GM23248 (cell line): Measurements from ENCODE around the gene ADCY2. TPM values are rescaled to one million over a fixed set of nuclear protein-coding genes. Genes with fewer than 3 reads are reported as not detected.
A peak's percentile ranks its signal among the peaks of the same experiment; 100 is the strongest.

ENCODE experiments used
- DNase-seq: peaks from one replicate; pipeline ENCODE4 v3.0.0-alpha.2; 2015
- H2AFZ ChIP-seq: fragments of 200-600 bp; sonication (generic); 2 replicates; pipeline ENCODE4 v1.6.1; 2016; ENCODE audit warnings: antibody characterized with exemption
- H3F3A ChIP-seq: fragments of 200-600 bp; sonication (generic); 2 replicates; pipeline ENCODE4 v1.6.1; 2016; ENCODE audit warnings: mild to moderate bottlenecking, antibody characterized with exemption, mixed run types; ENCODE audit not compliant: insufficient read depth
- H3K27ac ChIP-seq: fragments of 200-600 bp; sonication (generic); 2 replicates; pipeline ENCODE4 v1.5.1; 2016; ENCODE audit warnings: mild to moderate bottlenecking
- H3K27me3 ChIP-seq: fragments of 200-600 bp; sonication (generic); replicated peaks from 2 replicates; pipeline ENCODE4 v1.6.1; 2016; ENCODE audit warnings: mild to moderate bottlenecking; ENCODE audit not compliant: insufficient read depth
- H3K36me3 ChIP-seq: fragments of 200-600 bp; sonication (generic); 2 replicates; pipeline ENCODE4 v1.6.1; 2016; ENCODE audit warnings: low read depth, mild to moderate bottlenecking
- H3K4me1 ChIP-seq: fragments of 200-600 bp; sonication (generic); 2 replicates; pipeline ENCODE4 v1.6.1; 2016; ENCODE audit warnings: mild to moderate bottlenecking; ENCODE audit not compliant: insufficient read depth
- H3K4me2 ChIP-seq: fragments of 200-600 bp; sonication (generic); one replicate; pipeline ENCODE4 v1.6.1; 2016; ENCODE audit warnings: mild to moderate bottlenecking; ENCODE audit not compliant: unreplicated experiment
- H3K4me3 ChIP-seq: fragments of 200-600 bp; sonication (generic); 2 replicates; pipeline ENCODE4 v1.5.1; 2016; ENCODE audit warnings: mild to moderate bottlenecking
- H3K79me2 ChIP-seq: fragments of 200-600 bp; sonication (generic); 2 replicates; pipeline ENCODE4 v1.6.1; 2016; ENCODE audit warnings: mild to moderate bottlenecking; ENCODE audit not compliant: insufficient read depth
- H3K9ac ChIP-seq: fragments of 200-600 bp; sonication (generic); 2 replicates; pipeline ENCODE4 v1.6.1; 2016; ENCODE audit warnings: mild to moderate bottlenecking
- H3K9me2 ChIP-seq: fragments of 200-600 bp; sonication (generic); 2 replicates; pipeline ENCODE4 v1.6.1; 2016; ENCODE audit warnings: mixed run types, mild to moderate bottlenecking, moderate library complexity; ENCODE audit not compliant: insufficient read depth
- H3K9me3 ChIP-seq: fragments of 200-600 bp; sonication (generic); one replicate; pipeline ENCODE4 v1.6.1; 2017; ENCODE audit warnings: low read depth
- H4K20me1 ChIP-seq: fragments of 200-600 bp; sonication (generic); 2 replicates; pipeline ENCODE4 v1.6.0; 2016; ENCODE audit not compliant: insufficient read depth
- EZH2 ChIP-seq: fragments of 200-600 bp; sonication (generic); IDR thresholded peaks from 2 replicates; pipeline ENCODE4 v1.6.1; 2018; ENCODE audit warnings: antibody characterized with exemption, mild to moderate bottlenecking; ENCODE audit not compliant: insufficient read depth, poor library complexity, severe bottlenecking
- EZH2phosphoT487 ChIP-seq: fragments of 200-600 bp; sonication (generic); IDR thresholded peaks from 2 replicates; pipeline ENCODE4 v1.6.1; 2018; ENCODE audit warnings: antibody characterized with exemption, moderate library complexity, mild to moderate bottlenecking, low read depth; ENCODE audit not compliant: insufficient read depth
- WGBS, 2 experiments: methylation state at CpG; one replicate each; pipeline ENCODE4 v1.1.6; 2015 to 2017; ENCODE audit warnings: low lambda C conversion rate in 2 of 2, low coverage in 1 of 2; ENCODE audit errors: missing lambda C conversion rate in 2 of 2; 5-methylcytosine and 5-hydroxymethylcytosine counted together
- in situ Hi-C: fragments of 300-500 bp; cut with MboI; formaldehyde crosslinking; loops from 2 replicates; pipeline ENCODE4 v1.15.0; 2020
- polyA plus RNA-seq: library from polyadenylated mRNA; unstranded; fragments of >200 nt; fragmentation: Nextera tagmentation; extraction: Ambion mirVana; gene quantifications from 2 replicates; pipeline ENCODE4 v1.2.1, GENCODE V29; 2016
- total RNA-seq: library from RNA; depleted of rRNA; stranded (reverse); fragments of >200 nt; shearing (Covaris generic); gene quantifications from 2 replicates; pipeline ENCODE4 v1.2.3, GENCODE V29; 2014

The ADCY2 gene
- total and polyA plus RNA-seq, 2 experiments from 2014 or later = 0.11 TPM; not detected in 1

DNA sequence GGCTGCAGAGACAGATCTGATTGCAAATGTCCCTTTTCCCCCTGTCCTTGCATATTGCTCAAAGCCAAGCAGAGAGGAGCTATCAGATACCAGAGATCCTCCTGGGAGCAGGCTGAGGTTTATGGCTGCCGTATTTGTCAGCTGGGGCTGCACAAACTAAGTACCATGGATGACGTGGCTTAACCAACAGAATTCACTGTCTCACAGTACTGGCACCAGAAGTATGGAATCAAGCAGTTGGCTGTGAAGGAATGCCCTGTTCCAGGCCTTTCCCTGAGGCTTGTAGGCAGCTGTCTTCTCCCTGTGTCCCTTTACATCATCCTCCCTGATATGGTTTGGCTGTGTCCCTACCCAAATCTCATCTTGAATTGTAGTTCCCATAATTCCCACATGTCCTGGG, 452.4 kb downstream of the ADCY2 start:
- Histone ChIP-seq H2AFZ (no peak overlapping the region), H3K36me3 (no peaks in the 10 kb centered on the region), H3K4me1 (no peaks in the 10 kb centered on the region), H3F3A (no peaks in the 10 kb centered on the region), H3K9ac (no peak overlapping the region), H3K27ac (no peak overlapping the region), H4K20me1 (no peaks in the 10 kb centered on the region), H3K9me2 (no peaks in the 10 kb centered on the region), H3K4me2 (no peak overlapping the region), H3K4me3 (no peak overlapping the region), H3K27me3 (peaks cover 27% of the 10 kb centered on the region), H3K9me3 (no peaks in the 10 kb centered on the region), H3K79me2 (no peaks in the 10 kb centered on the region)
- in situ Hi-C loops = no loop called here
- TF ChIP-seq EZH2 (no peak), EZH2phosphoT487 (no peak)
- no peak for DNase-seq
- 85 to 100% methylated on average over 2 of the region's 2 CpGs for WGBS, 2 experiments

DNA sequence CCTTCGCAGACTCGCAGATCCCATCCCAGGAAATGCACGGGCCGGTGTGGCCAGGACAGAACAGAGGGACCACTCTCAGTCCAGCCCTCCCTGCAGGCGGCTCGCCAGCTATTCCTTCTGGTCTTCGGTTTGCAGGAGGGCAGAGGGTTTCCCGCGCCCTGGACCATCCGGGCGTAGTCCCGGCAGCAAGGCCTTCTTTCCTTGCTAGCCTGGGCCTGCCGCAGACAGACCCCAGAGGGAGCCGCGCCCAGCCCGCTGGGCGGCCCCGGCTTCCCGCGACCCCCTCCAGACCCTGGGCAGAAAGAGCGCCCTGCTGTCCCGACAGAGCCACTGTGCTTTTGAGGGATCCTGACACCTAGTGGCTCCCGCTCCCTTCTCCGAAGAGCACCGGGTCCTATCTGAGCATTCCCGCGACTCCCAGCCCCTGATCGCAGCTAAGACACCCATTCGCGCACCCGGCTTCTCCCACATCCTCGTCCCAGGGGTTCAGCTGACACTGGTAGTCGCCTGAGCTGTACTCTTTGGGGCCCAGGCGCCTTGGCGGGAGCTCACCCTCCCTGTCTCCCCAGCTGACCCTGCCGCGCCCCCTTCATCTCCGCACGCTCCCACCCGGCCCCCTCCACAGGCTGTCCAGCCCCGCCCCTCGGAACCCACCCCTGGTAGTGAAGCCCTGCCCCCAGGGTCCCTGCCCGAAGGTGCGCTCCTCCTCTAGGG, 453.9 kb downstream of the ADCY2 start:
- no peaks in the 10 kb centered on the region for H3K79me2 ChIP-seq
- H3K27me3 ChIP-seq = peaks cover 20% of the 10 kb centered on the region
- H2AFZ ChIP-seq = no peak overlapping the region
- peak; percentile 18 for DNase-seq
- H3K27ac ChIP-seq = no peak overlapping the region
- no peak overlapping the region for H3K4me3 ChIP-seq
- no peaks in the 10 kb centered on the region for H4K20me1 ChIP-seq
- TF ChIP-seq EZH2 = peak; percentile 73
- no peak for TF ChIP-seq EZH2phosphoT487
- in situ Hi-C loops = no loop called here
- H3K4me1 ChIP-seq = no peaks in the 10 kb centered on the region
- H3K9me2 ChIP-seq = no peaks in the 10 kb centered on the region
- H3K4me2 ChIP-seq = no peak overlapping the region
- no peaks in the 10 kb centered on the region for H3K36me3 ChIP-seq
- H3F3A ChIP-seq = no peaks in the 10 kb centered on the region
- H3K9me3 ChIP-seq = no peaks in the 10 kb centered on the region
- 17 to 25% methylated on average over 25 to 43 of the region's 44 CpGs for WGBS, 2 experiments
- H3K9ac ChIP-seq = no peak overlapping the region

DNA sequence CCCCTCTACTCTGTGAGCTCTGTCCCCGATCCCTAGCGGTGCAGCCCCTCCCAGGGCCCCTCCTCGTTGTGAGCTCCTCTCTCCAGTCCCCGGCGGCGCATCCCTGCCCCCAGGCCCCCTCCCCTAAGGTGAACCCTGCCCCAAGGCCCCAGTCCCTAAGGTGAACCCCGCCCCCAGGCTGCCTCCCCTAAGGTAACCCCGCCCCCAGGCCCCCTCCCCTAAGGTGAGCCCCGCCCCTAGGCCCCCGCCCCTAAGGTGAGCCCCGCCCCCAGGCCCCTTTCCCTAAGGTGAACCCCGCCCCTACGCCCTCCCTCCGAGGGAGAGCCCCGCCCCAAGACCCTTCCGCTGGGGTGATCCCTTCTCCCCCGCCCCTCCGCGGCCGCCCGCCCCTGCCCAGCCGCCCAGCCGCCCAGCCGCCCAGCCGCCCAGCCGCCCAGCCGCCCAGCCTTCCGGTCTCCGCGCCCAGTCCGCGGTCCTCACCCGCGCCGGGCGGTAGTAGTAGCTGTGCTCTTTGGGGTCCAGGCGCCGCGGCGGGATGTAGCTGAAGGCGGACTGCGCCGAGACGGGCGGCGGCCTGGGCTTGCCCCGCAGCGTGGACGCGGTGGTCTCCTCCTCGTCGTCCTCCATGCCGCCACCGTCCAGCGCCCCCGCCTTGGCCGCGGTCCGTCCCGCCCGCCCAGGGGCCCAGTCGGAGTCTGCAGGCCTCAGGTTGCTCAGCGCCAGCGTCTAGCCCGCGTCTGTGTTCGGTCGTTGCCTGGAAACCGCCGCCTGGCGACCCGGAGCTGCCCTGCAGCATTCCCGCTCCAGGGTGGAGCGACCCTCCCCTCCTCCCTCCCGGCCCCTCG, 454.7 kb downstream of the ADCY2 start, which contains the start of gene CFAP90:
CFAP90 (minus strand) TSS at position 739 of the 845 bp plus-strand sequence; CDS start at position 627, 112 bp downstream.
- DNase-seq = peak; percentile 64
- Histone ChIP-seq H3K27me3 (peaks cover 20% of the 10 kb centered on the region), H3K4me3 (peak within 1 kb of the TSS; percentile 64), H3K9ac (no peak within 1 kb of the TSS), H3K9me3 (no peaks in the 10 kb centered on the region), H3K4me1 (no peaks in the 10 kb centered on the region), H3K27ac (no peak within 1 kb of the TSS), H4K20me1 (no peaks in the 10 kb centered on the region), H2AFZ (peak within 1 kb of the TSS; percentile 39; the same call in 1 of the 2 replicates), H3F3A (no peaks in the 10 kb centered on the region), H3K79me2 (no peaks in the 10 kb centered on the region), H3K4me2 (peak within 1 kb of the TSS; percentile 41), H3K36me3 (no peaks in the 10 kb centered on the region), H3K9me2 (no peaks in the 10 kb centered on the region)
- TF ChIP-seq EZH2 (no peak), EZH2phosphoT487 (no peak)
- in situ Hi-C loops = no loop called here
- 4 to 5% methylated on average over 20 to 51 of the region's 76 CpGs for WGBS, 2 experiments

DNA sequence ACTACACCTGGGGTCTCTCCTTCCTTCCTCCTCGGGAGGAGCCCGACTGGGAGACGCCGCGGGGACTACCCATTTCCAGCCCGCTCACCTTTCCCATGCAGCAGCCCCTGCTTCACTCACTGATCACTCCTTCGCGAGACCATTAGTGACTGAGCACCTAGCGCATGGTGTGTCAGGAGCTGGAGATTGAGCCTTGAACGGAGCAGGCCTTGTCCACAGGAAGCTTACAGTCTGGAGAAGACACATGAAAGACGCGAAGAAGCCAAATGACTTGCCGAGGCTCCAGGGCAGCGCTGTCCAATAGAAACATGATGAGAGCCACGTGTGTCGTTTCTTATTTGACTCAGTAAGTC, 455.3 kb downstream of the ADCY2 start:
- no peak for DNase-seq
- Histone ChIP-seq H3K79me2 (no peaks in the 10 kb centered on the region), H3K4me2 (peak overlapping the region; percentile 41), H4K20me1 (no peaks in the 10 kb centered on the region), H3K9me3 (no peaks in the 10 kb centered on the region), H3K9ac (no peak overlapping the region), H3F3A (no peaks in the 10 kb centered on the region), H3K4me1 (no peaks in the 10 kb centered on the region), H3K36me3 (no peaks in the 10 kb centered on the region), H3K27ac (no peak overlapping the region), H3K9me2 (no peaks in the 10 kb centered on the region), H3K27me3 (peaks cover 20% of the 10 kb centered on the region), H2AFZ (0 out of 2 replicates have a peak overlapping the region, but pooled peaks have one; percentile 39), H3K4me3 (peak overlapping the region; percentile 64; the same call in 1 of the 2 replicates)
- no peak for TF ChIP-seq EZH2
- no peak for TF ChIP-seq EZH2phosphoT487
- in situ Hi-C loops = no loop called here
- WGBS, 2 experiments = 67 to 86% methylated on average over 13 to 16 of the region's 16 CpGs
